Activated CD4-positive, CD25-positive, alpha-beta regulatory T cell treated with anti-CD3 and anti-CD28 coated beads, Interleukin-2, amount 50 U/mL, for 72 hours (primary cell): Measurements from ENCODE around the gene MSH3.
"Not testable (repeated sequence)": the region's sequence is repeated elsewhere in the genome, so short reads cannot be mapped to it uniquely, and the experiment has no call there.

ENCODE experiments used
- DNase-seq: peaks from one replicate; pipeline ENCODE4 v3.0.0; 2021

The MSH3 gene

DNA sequence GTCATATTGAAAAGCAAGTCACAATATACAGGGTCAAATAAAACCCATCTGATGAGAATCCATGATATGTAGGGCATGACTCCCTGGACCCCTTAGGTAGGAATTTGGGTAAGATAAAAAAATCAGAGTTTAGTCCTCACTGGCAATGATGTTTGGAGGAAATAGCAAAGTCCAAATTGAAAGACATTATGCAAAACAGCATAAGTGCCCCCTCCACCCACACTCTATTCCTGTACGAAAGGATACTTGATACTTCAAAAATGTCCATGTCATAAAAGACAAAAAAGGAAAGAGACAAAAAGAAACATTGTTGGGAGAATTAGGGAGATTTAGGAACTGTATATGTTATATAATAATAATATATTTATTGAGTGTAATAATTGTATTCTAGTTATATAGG lies 209.7 kb downstream of the MSH3 start:
- no peak for DNase-seq

DNA sequence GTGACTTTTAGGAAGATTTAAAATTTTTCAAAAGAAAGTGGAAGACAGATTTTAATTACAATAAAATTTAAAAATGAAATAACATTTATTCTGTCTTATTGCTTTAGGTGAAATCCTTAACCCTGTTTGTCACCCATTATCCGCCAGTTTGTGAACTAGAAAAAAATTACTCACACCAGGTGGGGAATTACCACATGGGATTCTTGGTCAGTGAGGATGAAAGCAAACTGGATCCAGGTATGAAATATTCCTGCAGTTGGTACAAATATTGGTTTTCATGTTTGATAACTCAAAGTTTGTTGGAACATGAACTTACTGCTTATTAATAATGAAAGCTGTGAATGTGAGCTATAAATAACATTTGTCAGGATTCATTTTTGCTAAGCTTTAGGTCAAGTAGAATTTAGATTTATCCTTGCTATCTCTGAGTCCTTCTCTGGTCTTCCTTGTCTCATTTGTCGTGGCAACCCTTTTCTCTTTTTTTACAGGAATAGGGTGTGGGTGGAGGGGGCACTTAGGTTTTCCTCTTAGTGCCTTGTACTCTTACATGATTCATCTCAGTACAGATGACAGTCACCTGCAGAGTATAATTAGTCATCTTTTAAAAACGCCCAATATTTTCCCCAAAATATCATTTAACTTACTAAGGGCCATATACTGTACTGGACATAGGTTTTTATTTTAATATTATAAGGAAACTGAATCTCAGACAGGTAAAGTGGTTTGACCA lies 210.4 kb downstream of the MSH3 start:
- no peak for DNase-seq

DNA sequence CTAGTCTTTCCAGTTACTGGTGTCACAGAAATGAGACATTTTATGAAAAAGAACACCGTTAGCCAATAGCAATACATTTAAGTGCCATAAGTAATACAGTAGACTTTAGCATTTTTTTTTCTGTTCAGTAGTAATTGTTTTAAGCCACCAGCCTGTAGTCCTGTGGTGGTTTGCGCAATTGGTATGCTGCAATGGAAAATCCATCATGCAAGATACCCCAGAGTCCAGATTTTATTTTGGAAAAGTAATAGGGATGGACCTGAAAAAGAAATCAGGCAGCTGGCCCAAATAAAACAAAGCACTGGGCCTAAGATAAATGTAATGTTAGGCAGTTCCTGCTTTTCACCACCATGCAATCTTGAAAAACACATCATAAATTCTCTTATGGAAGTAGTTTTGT lies 211.1 kb downstream of the MSH3 start:
- no peak for DNase-seq

- DNase-seq: no peak
These were observed 211.9 kb downstream of the MSH3 start for GRCh38 chr5:80866371-80866770.

DNA sequence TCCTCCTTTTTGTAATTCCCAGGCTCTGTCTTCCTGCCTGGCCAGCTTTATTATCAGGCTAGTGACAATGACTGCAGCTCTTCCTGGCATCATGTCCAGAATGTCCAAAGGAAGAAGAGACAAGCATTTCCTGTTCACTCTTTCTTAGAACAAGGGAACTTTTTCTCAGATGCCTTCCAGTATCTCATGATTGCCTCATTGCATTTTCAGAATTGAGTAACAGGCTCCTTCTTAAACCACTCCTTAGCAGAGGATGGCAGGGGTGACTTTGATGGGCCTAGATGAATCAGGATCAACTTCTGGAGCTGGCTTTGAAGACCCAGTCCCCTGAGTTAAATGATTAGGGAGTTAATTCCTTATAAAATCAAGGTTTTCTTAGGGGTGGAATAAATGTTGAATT lies 212.8 kb downstream of the MSH3 start:
- no peak for DNase-seq

DNA sequence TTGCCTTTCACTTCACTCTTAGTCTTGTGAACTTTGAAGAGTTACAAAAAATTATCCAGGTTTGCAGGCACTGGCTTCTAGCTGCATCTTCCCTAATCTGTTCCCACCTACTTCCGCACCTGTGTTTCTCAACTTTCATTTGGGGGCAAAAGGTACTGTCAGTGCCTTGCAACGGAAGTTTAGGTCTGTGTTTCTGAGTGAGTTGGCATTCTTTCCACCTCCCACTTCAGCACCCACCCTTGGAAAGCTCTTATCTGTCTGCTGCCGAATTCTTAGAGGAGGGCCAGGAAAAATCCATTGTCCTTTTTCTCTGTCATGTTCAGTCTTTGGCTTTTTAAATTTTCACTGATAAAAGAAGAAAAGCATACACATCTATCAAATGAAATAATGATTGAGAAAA lies 216.0 kb downstream of the MSH3 start:
- no peak for DNase-seq

- DNase-seq: no peak
These were observed 217.1 kb downstream of the MSH3 start for GRCh38 chr5:80871541-80871961.

- DNase-seq: no peak
These were observed 219.7 kb downstream of the MSH3 start for GRCh38 chr5:80874162-80874561.

DNA sequence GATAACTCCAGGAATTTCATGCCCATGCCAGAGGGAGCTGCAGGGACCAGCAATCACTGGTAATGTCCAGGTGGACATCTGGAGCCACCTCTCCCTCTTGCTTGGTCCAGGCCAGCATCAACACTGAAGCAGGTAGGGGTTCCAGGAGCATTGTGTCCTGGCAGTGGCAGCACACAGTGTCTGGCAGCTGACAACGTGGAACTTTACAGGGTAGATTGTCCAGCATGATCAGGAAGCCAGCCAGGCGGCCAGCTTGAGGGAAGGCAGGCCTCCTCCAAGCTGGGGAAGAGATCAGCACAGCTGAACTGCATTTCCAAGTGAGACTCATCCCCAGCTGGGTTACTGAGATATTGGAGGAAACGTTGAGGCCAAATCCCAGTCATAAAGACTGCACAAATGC lies 223.1 kb downstream of the MSH3 start:
- DNase-seq: no peak

DNA sequence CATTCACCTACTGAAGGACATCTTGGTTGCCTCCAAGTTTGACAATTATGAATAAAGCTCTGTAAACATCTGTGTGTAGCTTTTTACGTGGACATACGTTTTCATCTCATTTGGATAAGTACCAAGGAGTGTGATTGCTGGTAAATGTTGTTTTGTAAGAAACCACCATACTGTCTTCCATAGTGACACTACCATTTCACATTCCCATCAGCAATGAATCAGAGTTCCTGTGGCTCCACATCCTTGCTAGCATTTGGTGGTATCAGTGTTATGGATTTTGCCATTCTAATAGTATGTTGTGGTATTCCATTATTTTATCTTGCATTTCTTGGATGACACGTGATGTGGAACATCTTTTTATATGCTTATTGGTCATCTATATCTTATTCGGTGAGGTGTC lies 227.3 kb downstream of the MSH3 start:
- DNase-seq: no peak

GRCh38 chr5:80883390-80883789 lies 228.9 kb downstream of the MSH3 start:
- not testable (repeated sequence) for DNase-seq

DNA sequence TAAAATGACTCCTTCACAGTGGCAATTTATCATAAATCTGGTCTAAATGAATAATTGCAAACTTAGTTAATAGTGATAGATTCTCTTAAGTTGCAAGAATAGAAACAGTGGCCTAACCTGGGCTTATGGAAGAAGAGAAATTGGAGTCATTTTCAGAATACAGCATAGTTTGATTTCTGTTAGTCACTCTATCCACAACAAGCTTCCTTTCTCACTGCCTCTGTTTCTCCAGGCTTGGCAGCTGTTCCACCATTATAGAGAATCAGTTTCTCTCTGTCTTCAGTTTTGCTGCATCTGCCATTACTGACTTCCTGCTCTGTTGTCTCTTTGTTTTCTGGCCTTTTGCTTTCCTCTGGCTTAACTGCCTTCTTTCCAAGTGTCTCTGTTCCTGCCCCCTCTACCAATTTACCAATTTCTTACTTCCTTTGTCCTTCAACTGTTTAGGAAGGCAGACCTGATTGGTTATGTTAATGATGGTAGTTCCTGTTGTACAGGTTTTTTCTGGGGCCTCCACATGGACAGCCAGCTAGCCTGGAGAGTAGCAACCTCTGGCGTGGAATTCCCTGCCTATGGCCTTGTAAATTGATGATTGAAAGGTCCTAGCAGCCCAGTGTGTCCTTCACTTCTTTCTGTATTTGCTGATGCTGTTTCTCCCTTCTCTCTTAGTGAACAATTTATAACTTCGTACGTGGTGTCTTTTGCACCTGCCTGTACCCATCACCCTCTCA lies 229.8 kb downstream of the MSH3 start:
- DNase-seq: no peak

DNA sequence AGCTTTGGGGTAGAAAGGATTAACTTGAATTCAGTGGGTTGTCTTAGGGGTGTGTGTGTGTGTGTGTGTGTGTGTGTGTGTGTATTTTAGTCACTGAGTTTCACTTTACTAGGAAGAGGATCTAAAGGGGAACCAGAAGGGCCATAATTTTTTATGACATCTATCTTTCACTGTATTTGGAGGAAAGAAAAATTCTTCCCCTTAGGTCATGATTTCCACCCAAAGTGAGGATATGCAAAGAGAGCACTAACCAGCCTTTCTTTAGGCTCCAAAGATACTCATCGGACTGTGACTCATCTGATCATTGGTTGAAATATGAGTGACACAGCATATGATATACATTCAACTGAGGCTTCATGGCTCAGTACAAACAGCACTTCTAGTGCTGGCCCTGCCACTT lies 230.5 kb downstream of the MSH3 start:
- no peak for DNase-seq

DNA sequence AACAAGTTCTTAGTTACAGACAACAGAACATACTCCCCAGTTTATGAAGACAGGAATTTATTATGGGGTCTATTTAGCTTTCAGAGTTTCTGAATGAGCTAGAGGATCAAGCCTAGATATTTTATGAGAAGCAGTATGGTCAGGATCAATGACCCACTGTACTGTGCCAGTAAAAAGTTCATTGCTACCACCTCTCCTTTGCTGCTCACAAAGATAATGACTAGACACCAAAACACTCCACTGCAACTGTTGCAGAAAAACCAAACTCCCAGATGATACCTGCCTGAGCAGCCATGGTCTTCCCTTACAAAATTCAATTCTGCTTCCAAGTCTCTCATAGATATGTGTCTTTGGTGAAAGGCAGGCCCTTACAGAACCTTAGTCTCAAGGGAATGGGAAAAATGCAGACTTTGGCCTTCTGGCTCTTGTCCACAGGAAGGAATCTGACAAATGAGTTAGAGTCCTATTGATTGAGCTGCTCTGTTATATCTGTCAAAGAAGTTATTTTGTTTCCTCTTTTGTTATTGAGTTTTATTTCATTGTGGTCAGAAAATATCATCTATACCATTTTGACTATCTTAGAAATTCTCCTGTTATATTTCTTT lies 231.0 kb downstream of the MSH3 start:
- no peak for DNase-seq

GRCh38 chr5:80894083-80894482 lies 239.6 kb downstream of the MSH3 start:
- DNase-seq: no peak

DNA sequence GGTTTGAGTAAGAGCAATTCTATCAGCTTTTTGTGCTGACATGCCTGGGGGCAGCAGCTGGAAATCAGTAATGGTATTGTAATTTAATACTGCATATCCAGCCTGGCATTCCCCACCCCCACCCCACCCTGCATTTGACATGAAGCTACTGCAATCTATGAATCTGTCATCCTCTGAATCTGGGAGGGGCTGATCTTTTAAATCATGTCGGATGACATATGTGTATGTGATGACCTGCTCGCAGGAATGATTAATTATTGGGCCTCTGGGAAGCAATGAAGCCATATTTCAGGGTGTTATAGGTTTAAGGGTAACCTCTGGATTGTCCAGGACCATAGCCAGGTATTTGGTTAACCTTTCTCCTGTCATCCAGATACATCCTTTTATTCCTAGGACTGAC lies 241.1 kb downstream of the MSH3 start:
- no peak for DNase-seq

- DNase-seq: not testable (repeated sequence)
These were observed 248.2 kb downstream of the MSH3 start for GRCh38 chr5:80902624-80903023.

GRCh38 chr5:80904533-80905187 lies 250.2 kb downstream of the MSH3 start:
- DNase-seq: no peak

- DNase-seq: no peak
These were observed 251.0 kb downstream of the MSH3 start for GRCh38 chr5:80905405-80905804.

DNA sequence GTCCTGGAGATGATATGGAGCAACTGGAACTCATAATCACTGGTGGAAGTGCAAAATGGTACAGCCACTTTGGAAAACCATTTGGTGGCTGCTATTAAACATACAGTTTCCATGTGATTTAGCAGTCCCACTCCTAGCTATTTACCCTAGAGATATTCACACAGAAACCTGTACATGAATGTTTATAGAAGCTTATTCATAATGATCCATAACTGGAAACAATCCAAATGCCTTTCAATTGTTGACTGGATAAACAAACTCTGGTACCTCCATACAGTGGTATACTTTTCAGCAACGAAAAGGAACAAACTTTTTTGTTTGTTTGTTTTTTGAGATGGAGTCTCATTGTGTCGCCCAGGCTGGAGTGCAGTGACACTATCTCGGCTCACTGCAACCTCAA lies 258.0 kb downstream of the MSH3 start:
- DNase-seq: no peak

DNA sequence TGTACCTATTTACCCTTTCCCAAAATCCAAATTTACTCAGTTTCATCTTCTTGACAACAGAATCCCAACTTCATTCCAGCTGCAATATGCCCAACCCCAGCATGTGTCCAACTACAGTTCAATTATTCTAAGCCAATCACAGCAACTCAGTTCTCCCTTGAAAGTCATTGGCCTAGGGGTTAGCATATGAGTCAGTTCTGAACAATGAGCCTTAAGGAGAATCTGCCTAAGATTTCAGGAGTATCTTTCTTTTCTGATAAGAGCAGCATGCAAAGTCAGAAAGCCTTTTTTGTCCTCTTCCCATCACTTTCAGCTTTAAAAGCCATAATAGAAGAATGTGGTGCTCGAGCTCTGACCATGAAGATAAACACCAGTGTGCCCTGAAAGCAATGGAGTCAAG lies 261.3 kb downstream of the MSH3 start:
- DNase-seq: no peak

DNA sequence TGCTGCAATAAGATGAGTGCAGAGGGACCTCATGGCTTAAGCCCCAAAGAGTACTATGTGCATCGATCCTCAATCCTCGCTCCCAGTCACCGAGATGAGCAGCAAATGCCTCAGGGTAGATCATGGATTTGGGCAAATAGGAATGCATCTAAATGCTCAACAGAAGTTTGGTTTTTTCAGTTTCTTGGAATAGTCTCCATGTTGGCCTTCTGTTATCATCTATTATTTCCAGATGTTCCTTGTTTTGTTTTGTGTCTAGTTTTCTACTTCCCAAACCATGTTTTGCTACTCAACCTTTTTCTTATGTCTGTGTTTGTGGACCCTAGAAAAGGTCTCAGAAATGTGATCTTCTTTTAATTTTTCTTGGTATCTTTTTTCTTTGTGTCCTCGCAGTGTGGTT lies 262.2 kb downstream of the MSH3 start:
- DNase-seq: no peak

- no peak for DNase-seq
These were observed 263.2 kb downstream of the MSH3 start for GRCh38 chr5:80917631-80918030.

GRCh38 chr5:80919678-80920196 lies 265.3 kb downstream of the MSH3 start:
- DNase-seq: no peak
